Spinal cord (tissue), 10 donors: ENCODE data around the gene SNRPA. TPM values are rescaled to one million over a fixed set of nuclear protein-coding genes. Genes with fewer than 3 reads are reported as not detected.
"Not testable (repeated sequence)": the region's sequence is repeated elsewhere in the genome, so short reads cannot be mapped to it uniquely, and the experiment has no call there.

Source experiments
- DNase-seq, 6 donors: peaks; one replicate each; pipeline versions ENCODE4 v3.0.0 to v3.0.0-alpha.2; 2013 to 2015; ENCODE audit warnings: low spot score in 6 of 6, low read depth in 4 of 6
- H3K27ac ChIP-seq: one replicate; pipeline ENCODE4 v1.5.1; 2013; ENCODE audit warnings: low read depth, low read length, control low read depth
- H3K27me3 ChIP-seq: one replicate; pipeline ENCODE4 v1.6.1; 2013; ENCODE audit warnings: low read length; ENCODE audit not compliant: control insufficient read depth, insufficient read depth
- H3K36me3 ChIP-seq: one replicate; pipeline ENCODE4 v1.6.1; 2013; ENCODE audit warnings: low read length; ENCODE audit not compliant: control insufficient read depth, insufficient read depth
- H3K4me1 ChIP-seq: one replicate; pipeline ENCODE4 v1.6.1; 2013; ENCODE audit warnings: low read length; ENCODE audit not compliant: control insufficient read depth, insufficient read depth
- H3K4me3 ChIP-seq: one replicate; pipeline ENCODE4 v1.5.1; 2013; ENCODE audit warnings: low read depth, low read length, control low read depth
- H3K9me3 ChIP-seq: one replicate; pipeline ENCODE4 v1.6.1; 2013; ENCODE audit warnings: low read length; ENCODE audit not compliant: control insufficient read depth, insufficient read depth
- WGBS: methylation state at CpG from one replicate; pipeline ENCODE4 v1.1.5; 2013; ENCODE audit warnings: missing lambda C conversion rate; ENCODE audit not compliant: insufficient coverage; 5-methylcytosine and 5-hydroxymethylcytosine counted together
- polyA plus RNA-seq, 2 donors: library from polyadenylated mRNA; unstranded; fragments of 120-200 nt; gene quantifications; one replicate each; pipeline ENCODE4 v1.2.1, GENCODE V29; 2013; ENCODE audit not compliant: insufficient read length in 2 of 2
- total RNA-seq, 2 donors: library from RNA; depleted of rRNA in 1 of 2; stranded (reverse); fragments of 120-200 nt in 1 of 2; fragments of >200 nt in 1 of 2; gene quantifications; one replicate each; pipeline versions ENCODE4 v1.2.3 to v1.2.4, GENCODE V29; 2013 to 2014
- donor health status: healthy.

Gene SNRPA
- total and polyA plus RNA-seq, 4 donors, result 21.7 to 86.4 (median 54.6) TPM

DNA sequence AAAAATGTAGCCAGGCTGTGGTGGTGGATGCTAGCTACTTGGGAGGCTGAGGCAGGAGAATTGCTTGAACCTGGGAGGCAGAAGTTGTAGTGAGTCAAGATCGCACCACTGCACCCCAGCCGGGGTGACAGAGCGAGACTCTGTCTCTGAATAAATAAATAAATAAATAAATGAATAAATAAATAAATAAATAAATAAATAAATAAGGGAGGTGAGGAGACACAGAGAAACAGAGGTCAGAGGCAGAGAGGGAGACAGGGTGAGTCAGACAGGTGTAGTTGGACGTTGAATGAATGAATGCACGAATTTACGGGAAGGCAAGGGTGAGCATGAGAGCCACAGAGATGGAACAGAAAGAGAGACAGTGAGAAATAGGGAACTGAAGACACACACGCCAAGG, 30.1 kb downstream of the SNRPA start:
- no peak for DNase-seq
- H3K9me3 ChIP-seq, result no peaks in the 10 kb centered on the region
- H3K4me1 ChIP-seq, result peaks cover 20% of the 10 kb centered on the region
- WGBS, result 100% methylated on average over 4 of the region's 7 CpGs
- no peaks in the 10 kb centered on the region for H3K27me3 ChIP-seq
- no peak overlapping the region for H3K27ac ChIP-seq
- H3K36me3 ChIP-seq, result peaks cover 37% of the 10 kb centered on the region
- no peak overlapping the region for H3K4me3 ChIP-seq

DNA sequence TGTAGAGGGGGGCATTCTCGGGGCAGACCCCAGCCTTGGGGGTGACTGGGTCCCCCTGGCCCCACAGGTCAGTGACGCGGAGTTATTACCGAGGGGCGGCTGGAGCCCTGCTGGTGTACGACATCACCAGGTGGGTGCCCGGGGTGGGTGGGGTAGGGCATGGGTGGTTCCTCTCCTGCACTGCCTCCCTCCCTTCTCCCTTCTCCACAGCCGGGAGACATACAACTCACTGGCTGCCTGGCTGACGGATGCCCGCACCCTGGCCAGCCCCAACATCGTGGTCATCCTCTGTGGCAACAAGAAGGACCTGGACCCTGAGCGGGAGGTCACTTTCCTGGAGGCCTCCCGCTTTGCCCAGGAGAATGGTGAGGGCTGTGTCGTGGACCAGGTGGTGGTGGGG, 32.7 kb downstream of the SNRPA start:
- H3K4me3 ChIP-seq, result no peak overlapping the region
- 91% methylated on average over 5 of the region's 14 CpGs for WGBS

DNA sequence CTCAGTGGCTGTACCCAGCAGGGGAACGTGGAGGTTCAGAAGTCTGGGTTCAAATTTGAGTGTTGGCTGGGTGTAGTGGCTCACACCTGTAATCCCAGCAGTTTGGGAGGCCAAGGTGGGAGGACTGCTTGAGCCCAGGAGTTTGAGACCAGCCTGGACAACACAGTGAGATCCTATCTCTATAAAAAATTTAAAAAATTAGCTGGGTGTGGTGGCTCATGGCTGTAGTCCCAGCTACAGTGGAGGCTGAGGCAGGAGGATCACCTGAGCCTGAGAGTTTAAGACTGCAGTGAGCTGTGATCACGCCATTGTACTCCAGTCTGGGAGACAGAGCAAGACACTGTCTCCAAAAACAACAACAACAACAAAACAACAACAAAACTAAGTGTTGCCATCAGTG, 33.1 kb downstream of the SNRPA start:
- H3K36me3 ChIP-seq, result peaks cover 61% of the 10 kb centered on the region
- DNase-seq, H3K27me3 ChIP-seq, H3K27ac ChIP-seq, H3K4me3 ChIP-seq, H3K4me1 ChIP-seq, H3K9me3 ChIP-seq: not testable (repeated sequence)
- WGBS, result no CpG with 5 or more reads among the region's 2 CpGs

More for the DNA sequence above, 32.7 kb downstream of the SNRPA start:
- Histone ChIP-seq H3K36me3 (peaks cover 58% of the 10 kb centered on the region), H3K27me3 (no peaks in the 10 kb centered on the region), H3K9me3 (no peaks in the 10 kb centered on the region), H3K4me1 (peaks cover 5% of the 10 kb centered on the region), H3K27ac (no peak overlapping the region)
- DNase-seq, result no peak

DNA sequence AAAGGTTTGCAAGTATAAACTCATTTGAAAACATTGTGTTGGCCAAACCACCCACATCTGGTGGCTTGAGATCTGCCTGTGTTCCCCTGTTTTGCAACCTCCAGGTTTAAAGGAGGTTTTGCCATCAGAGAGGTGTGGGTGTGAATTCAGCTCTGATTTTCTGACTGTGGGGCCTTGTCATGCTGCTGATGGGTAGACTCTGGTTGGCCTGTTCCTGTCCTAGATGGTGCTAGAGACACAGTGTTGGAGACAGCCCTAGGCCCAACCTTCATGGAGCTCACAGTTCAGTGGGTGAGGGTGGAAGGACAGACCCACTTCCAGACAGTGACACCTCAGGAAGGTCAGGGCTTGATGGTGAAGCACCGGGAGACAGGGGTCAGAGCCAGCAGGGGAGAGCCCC, 34.5 kb downstream of the SNRPA start:
- H3K9me3 ChIP-seq, result no peaks in the 10 kb centered on the region
- WGBS, result 67% methylated on average over 1 of the region's 1 CpG
- DNase-seq, result no peak
- H3K27me3 ChIP-seq, result no peaks in the 10 kb centered on the region
- no peaks in the 10 kb centered on the region for H3K4me1 ChIP-seq
- no peak overlapping the region for H3K4me3 ChIP-seq
- H3K36me3 ChIP-seq, result peaks cover 64% of the 10 kb centered on the region
- H3K27ac ChIP-seq, result no peak overlapping the region

DNA sequence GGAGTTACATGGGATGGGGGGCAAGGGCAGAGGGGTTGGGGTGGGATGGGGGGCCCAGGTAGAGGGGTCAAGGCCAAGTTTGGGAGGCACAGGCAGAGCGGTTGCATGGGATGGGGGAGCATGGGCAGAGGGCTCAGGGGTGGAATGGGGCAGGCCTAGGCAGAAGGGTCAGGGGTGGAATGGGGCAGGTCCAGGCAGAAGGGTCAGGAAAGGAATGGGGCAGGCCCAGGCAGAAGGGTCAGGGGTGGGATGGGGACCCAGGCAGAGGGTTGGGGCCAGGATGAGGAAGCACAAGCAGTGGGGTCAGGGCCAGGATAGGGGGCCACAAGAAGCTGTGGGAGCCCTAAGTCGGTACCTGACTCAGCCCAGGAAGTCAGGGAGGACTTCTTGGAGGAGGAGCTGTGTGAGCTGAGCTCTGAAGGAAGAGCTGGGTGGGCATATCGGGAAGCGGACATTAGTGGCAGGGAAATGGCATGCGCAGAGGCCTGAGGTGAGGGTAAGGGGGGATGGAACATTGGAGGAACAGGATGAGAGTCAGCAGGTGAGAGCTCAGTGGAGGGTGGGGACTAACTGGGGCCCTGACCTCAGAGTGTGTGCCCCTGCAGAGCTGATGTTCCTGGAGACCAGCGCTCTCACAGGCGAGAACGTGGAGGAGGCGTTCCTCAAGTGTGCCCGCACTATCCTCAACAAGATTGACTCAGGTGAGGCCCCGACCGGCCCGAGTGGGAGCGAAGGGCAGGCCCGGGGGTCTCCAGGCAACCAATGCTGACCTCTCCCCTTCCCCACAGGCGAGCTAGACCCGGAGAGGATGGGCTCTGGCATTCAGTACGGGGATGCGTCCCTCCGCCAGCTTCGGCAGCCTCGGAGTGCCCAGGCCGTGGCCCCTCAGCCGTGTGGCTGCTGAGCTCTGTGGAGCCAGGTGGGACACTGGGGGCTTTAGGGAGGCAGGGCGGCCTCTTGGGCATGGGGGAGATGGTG, 35.3 kb downstream of the SNRPA start:
- H3K27me3 ChIP-seq, result no peaks in the 10 kb centered on the region
- H3K4me1 ChIP-seq, result peaks cover 3% of the 10 kb centered on the region
- H3K9me3 ChIP-seq, result no peaks in the 10 kb centered on the region
- no peak for DNase-seq
- H3K27ac ChIP-seq, result no peak overlapping the region
- 91% methylated on average over 20 of the region's 25 CpGs for WGBS
- no peak overlapping the region for H3K4me3 ChIP-seq
- H3K36me3 ChIP-seq, result peaks cover 63% of the 10 kb centered on the region

DNA sequence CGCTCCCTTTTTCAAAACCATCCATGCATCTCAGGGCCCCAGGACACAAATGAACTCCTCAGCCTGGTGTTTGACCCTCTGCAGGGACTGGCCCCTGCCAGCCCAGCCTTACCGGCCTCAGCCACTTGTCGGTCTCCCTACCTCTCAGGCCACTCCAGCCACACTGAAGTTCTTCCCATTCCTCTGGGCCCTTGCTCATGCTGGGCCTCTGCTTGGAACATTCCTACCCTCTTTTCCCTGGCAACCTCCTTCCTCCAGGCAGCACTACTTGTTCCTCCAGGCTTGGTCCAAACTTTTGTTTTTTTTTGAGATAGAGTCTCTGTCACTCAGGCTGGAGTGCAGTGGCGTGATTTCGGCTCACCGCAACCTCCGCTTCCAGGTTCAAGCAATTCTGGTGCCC, 40.3 kb downstream of the SNRPA start:
- H3K27ac ChIP-seq, result no peak overlapping the region
- H3K4me3 ChIP-seq, result no peak overlapping the region
- peaks cover 9% of the 10 kb centered on the region for H3K4me1 ChIP-seq
- peaks cover 52% of the 10 kb centered on the region for H3K36me3 ChIP-seq
- no peak for DNase-seq
- H3K9me3 ChIP-seq, result no peaks in the 10 kb centered on the region
- 47% methylated on average over 7 of the region's 7 CpGs for WGBS
- H3K27me3 ChIP-seq, result no peaks in the 10 kb centered on the region

DNA sequence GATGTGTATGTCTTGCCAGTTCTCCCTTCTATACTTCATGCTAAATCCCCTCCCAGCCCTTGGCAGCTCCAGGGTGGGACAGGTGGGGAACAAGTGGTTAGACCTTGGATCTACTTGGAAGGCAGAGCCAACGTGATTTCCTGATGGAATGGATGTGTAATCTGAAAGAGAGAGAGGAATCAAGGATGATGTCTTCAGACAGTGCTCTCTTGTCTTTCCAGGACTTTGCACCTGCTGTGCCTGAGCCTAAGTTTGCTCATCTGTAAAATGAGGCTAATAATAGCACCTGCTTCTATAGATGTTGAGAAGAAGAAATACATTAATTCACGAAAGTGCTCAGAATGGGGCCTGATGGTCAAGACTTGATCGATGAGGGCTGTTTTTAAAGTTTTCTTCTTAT, 41.0 kb downstream of the SNRPA start:
- DNase-seq, result no peak
- Histone ChIP-seq H3K27ac (no peak overlapping the region), H3K27me3 (no peaks in the 10 kb centered on the region), H3K4me1 (peaks cover 9% of the 10 kb centered on the region), H3K4me3 (no peak overlapping the region), H3K9me3 (no peaks in the 10 kb centered on the region), H3K36me3 (peaks cover 51% of the 10 kb centered on the region)
- WGBS, result 79% methylated on average over 2 of the region's 3 CpGs

DNA sequence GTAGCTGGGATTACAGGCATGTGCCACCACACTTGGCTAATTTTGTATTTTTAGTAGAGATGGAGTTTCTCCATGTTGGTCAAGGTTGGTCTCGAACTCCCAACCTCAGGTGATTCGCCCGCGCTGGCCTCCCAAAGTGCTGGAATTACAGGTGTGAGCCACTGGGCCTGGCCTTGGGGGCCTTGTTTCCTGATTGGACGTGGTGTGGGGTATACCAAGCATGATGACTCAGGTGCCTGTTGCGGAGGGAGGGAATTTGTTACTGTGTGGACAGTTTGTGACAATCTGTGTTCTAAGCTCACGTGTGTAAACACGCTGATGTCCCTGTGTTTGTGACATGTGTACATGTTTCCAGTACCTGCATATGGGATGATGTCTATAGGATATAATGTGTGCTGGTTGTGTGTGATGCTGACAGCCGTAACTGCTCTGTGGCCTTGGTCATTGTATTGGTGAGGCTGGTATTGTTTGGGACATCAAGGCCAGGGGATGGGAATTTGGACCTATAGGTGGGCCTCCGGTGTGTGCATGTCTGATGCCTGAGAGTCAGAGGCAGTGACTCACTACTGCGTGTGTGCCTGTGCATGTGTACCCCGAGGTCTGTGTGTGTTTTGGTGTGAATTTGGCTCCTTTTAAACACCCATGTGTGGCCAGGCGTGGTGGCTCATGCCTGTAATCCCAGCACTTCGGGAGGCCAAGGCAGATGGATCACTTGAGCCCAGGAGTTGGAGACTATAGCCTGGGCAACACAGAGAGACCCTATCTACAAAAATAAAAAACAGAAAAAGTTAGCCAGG, 46.4 kb downstream of the SNRPA start:
- Histone ChIP-seq H3K4me1 (peaks cover 36% of the 10 kb centered on the region), H3K27ac (peak overlapping the region; percentile 94), H3K9me3 (no peaks in the 10 kb centered on the region), H3K27me3 (no peaks in the 10 kb centered on the region), H3K4me3 (no peak overlapping the region), H3K36me3 (peaks cover 43% of the 10 kb centered on the region)
- DNase-seq, result no peak
- 97% methylated on average over 14 of the region's 14 CpGs for WGBS

DNA sequence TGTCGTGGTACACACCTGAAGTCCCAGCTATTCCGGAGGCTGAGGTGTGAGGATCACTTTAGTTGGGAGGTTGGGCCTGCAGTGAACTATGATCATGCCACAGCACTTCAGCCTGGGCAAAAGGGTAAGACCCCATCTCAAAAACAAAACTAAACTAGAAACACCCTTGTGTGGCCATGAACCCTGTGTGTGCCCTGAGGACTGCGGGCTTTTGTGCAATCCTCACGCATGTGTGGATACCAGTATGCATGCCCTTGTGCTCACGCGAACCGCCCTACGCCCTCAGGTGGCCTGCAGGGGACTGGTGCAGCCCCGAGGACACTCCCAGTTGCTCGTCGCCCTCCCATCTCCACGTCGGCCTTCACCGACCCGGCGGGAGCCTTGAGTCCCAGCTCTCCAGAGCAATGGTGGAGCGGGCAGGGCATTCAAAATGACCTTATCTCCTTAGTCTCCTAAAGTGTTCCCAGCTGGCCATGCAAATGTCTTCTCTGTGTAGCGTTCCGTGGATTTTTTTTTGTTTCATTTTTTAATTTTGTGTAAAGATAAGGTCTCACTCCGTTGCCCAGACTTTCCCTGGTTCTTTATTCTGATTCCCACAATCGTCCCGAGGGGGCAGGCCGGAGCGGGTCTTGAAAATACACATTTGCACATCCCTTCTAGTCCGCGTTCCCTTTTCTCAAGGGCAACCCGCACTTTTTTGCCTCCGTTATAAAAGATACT, 47.1 kb downstream of the SNRPA start:
- H3K36me3 ChIP-seq, result peaks cover 46% of the 10 kb centered on the region
- peak overlapping the region; percentile 78 for H3K4me3 ChIP-seq
- H3K4me1 ChIP-seq, result peaks cover 44% of the 10 kb centered on the region
- H3K9me3 ChIP-seq, result no peaks in the 10 kb centered on the region
- peak in 1 of 6 donors; percentile 60 for DNase-seq
- no peaks in the 10 kb centered on the region for H3K27me3 ChIP-seq
- 5% methylated on average over 22 of the region's 28 CpGs for WGBS
- peak overlapping the region; percentile 94 for H3K27ac ChIP-seq
